Right lobe of liver (tissue), 4 donors: ENCODE results near the gene FLOT2.

ENCODE experiments used
- CTCF ChIP-seq, 4 donors: fragments of 200-600 bp in 3 of 4; fragments of 450-650 bp in 1 of 4; IDR thresholded peaks; one replicate each; pipeline versions ENCODE4 v1.5.1 to v1.8.0; 2016 to 2022; ENCODE audit warnings: antibody characterized with exemption in 4 of 4, mild to moderate bottlenecking in 2 of 4
- POLR2A ChIP-seq: fragments of 450-650 bp; IDR thresholded peaks from one replicate; pipeline ENCODE4 v1.6.1; 2017; ENCODE audit warnings: antibody characterized with exemption, mild to moderate bottlenecking
- donor health status: DM: no; HTN: no; CAD: no.
- donor health status: DM: no; HTN: no; CAD: no.
- donor health status: DM: no; HTN: yes; CAD: no.

GRCh38 chr17:28878158-28878910 lies 19.2 kb downstream of the FLOT2 start:
- no peak for TF ChIP-seq CTCF (IDR thresholded peaks at IDR 0.05)
- TF ChIP-seq POLR2A = no peak
